Activated CD4-positive, CD25-positive, alpha-beta regulatory T cell treated with anti-CD3 and anti-CD28 coated beads, Interleukin-2, amount 50 U/mL, for 24 hours (primary cell): Measurements from ENCODE around the gene PLEKHG1.

ENCODE experiments used
- ATAC-seq, 2 donors: fragments of 150-1000 bp; cut with Tn5 transposase; one replicate each; pipeline ENCODE4 v1.10.0; 2021; ENCODE audit warnings: mild to moderate bottlenecking in 1 of 2, moderate library complexity in 1 of 2

The PLEKHG1 gene

GRCh38 chr6:150641398-150642139 lies 41.9 kb downstream of the PLEKHG1 start:
- ATAC-seq = peak in 1 of 2 donors; percentile 30

GRCh38 chr6:150646228-150646627 lies 46.5 kb downstream of the PLEKHG1 start:
- no peak for ATAC-seq

- no peak for ATAC-seq
These were observed 47.4 kb downstream of the PLEKHG1 start for GRCh38 chr6:150647051-150647450.
